PFSK-1 (cell line): ENCODE data around the gene MYO10.

ENCODE experiments used
- POLR2AphosphoS5 ChIP-seq: IDR thresholded peaks from 2 replicates; pipeline ENCODE4 v1.6.1; 2012; ENCODE audit warnings: low read depth, mild to moderate bottlenecking, control low read depth, low read length, moderate library complexity
- TAF1 ChIP-seq: IDR thresholded peaks from 2 replicates; pipeline ENCODE4 v1.6.1; 2012; ENCODE audit warnings: low read length, control low read depth, borderline replicate concordance; ENCODE audit not compliant: insufficient read depth

GRCh38 chr5:16639206-16639605 is 296.9 kb downstream of the MYO10 start:
- no peak for TF ChIP-seq POLR2AphosphoS5
- TF ChIP-seq TAF1: no peak
